Measurements from ENCODE around the gene SLC25A42.

DNA sequence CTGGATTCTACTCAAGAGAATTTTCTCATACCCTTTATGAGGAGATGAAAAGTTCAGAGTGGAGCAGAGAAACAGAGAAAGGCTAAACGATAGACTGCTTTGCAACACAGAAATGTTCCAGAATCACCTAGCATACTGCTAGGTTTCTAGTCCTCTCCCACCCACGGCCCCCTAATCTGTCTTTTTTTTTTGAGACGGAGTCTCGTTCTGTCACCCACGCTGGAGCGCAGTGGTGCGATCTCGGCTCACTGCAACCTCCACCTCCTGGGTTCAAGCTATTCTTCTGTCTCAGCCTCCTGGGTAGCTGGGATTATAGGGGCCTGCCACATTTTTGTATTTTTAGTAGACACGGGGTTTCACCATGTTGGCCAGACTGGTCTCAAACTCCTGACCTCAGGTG is 35.3 kb upstream of the SLC25A42 start:
- TF ChIP-seq, protein P1, sequence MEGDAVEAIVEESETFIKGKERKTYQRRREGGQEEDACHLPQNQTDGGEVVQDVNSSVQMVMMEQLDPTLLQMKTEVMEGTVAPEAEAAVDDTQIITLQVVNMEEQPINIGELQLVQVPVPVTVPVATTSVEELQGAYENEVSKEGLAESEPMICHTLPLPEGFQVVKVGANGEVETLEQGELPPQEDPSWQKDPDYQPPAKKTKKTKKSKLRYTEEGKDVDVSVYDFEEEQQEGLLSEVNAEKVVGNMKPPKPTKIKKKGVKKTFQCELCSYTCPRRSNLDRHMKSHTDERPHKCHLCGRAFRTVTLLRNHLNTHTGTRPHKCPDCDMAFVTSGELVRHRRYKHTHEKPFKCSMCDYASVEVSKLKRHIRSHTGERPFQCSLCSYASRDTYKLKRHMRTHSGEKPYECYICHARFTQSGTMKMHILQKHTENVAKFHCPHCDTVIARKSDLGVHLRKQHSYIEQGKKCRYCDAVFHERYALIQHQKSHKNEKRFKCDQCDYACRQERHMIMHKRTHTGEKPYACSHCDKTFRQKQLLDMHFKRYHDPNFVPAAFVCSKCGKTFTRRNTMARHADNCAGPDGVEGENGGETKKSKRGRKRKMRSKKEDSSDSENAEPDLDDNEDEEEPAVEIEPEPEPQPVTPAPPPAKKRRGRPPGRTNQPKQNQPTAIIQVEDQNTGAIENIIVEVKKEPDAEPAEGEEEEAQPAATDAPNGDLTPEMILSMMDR (IDR thresholded peaks at IDR 0.05), result no peak
- no peak for TF ChIP-seq POLR2A (IDR thresholded peaks at IDR 0.05)

Data from uterus (tissue), 2 donors.